T-helper 1 cell (primary cell): ENCODE measurements around the gene ACADVL.
A peak's percentile ranks its signal among the peaks of the same experiment; 100 is the strongest.
"Not testable (repeated sequence)": the region's sequence is repeated elsewhere in the genome, so short reads cannot be mapped to it uniquely, and the experiment has no call there.

Experiments
- DNase-seq, 5 donors: peaks; one replicate each; pipeline ENCODE4 v3.0.0-alpha.2; 2012 to 2020

The ACADVL gene

DNA sequence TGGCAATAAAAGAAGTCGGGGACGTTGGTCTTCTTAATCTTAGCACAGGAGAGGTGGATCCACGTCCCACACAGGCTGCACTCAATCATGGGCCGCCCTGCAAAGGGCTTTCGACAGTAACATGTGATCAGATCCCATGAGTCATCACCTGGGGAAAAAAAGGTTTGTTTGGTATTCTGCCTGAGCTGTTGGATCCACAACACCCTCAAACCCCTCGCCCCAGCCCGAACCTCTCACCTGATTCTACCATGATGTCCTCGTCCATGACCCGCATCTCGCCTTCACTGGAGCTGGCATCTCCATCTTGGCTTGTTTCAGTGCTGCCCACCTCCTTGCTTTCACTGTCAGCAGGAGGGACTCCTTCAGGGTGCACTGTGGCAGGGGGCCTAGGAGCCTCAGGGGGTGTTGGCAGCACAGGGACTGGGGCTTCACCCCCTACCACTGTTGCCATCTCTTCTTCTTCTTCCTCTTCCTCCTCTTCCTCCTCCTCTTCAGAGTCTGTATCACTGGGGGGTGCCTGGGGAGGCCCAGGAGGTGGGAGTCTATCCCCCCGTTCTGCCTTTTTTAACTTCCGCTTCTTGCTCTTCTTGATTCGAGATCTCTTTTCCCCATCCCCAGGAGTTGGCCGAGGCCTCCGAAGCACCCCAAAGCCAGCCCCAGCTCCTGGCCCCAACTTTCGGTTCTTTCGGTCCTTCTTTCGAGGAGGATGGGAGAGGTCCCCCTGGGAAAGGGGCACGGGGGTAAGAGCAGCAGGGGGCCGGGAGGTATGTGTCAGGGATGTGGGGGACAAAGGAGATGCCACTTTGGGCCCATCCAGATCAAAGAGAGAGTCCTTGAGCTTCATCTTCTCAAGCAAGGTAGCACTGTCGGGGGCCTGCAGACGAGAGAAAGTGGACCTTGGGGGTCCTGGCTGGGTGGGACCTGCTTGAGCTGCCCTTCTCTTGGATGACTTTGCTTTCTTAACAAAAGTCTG lies 16.2 kb downstream of the ACADVL start:
- no peak for DNase-seq

DNA sequence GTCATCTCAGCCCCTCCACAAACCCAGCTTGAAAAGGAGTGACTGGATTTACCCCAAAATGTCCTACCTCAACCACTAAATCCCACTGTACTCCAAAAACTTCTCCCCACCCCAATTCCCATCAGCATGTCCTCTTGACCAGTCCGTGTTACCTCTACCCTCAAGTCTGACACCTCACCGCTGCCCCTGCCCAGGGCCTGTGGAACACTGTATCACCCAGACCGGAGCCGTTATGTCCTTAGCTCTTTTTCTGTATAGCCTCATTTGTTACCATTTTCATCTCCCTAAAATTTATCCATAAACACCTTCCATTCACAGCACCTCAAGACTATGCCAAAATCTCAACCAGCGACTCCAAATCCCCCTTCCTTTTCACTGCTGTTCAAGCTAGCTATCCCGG lies 17.1 kb downstream of the ACADVL start:
- no peak for DNase-seq

DNA sequence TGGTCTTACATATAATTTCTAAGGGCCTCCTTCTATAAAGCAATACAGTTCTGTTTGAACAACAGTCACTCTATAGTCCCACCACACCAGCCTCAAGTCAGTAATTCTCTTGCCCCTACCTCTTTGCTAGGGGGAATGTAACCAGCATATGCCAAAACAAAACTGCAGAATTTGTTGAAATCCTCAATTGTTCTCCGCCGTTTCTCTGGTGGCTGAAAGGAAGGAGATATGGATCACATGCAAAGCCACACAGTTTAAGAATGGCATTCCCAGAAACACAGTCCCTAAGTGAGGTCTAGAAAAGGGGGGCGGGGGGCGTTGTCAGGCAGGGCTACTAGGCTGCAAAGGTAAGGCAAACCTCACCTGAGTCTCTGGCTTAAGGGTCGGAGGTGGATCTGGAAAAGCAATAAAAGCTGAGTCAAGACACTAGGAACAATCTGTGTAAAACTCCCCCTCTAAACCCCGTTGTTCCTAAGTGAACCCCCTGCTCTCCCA lies 17.6 kb downstream of the ACADVL start:
- DNase-seq, result no peak

DNA sequence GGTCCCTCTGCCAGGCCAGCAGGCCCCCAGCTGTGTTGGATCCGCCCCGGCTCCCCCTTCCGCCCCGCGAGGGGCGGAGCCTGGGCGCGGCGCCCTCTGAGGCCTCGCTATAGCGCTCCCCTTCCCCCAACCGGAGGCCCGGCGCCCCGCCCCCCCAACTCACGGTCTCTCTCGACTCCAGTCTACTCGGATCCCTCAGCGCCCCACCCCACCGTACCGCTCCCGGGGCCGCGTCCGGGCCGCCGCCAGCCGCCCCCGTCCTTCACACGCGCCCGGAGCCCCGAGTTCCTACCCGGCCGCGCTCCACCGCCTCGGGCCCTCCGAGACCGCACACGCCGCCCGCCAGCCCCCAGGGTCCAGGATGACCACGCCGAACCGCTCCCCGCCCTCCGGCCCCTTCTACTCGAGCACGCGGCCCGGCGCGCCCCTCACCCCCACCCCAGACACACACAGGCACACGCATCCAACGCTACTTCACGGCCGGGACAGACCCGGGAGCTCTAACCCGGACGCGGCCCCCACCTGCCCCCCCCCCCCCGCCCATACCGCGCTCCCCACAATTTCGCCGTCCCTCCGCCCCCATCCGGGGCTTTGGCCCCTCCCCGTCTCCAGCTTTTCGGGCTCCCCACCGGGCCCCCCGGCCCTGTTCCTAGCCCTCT lies 18.2 kb downstream of the ACADVL start:
- peak; percentile 61 to 82 (median 74) for DNase-seq

DNA sequence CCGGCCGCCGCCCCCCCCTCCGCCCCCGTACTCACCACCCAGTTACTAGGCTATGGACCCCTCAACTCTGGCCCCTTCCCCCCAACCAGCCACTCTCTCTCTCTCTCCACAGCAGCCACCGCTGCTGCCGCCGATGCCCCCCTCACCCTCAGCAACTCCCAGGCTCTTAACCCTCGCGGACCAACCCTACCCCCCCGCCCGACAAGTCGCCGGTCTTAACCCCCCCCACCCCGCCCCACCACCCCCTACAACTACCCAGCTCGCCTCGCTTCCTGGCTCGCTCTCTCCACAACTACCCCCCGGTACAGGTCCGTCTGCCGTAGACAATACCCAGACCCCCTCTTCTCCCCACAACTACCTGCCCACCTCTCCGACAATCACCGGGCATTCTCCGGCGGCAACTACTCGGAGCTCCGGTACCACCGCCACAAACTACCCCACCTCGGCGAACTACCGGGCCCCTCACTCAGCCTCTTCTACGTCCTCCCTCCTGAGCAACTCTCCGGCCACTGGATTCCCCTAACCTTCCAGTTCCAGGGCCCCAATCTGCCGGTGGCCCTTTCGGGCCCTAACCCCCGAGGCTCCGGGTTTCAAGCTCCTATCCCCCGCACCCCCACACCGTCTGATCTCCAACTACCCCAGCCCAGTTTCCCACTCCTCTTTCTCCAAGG lies 18.8 kb downstream of the ACADVL start:
- DNase-seq, result peak in 2 of 5 donors; percentile 32 to 47

DNA sequence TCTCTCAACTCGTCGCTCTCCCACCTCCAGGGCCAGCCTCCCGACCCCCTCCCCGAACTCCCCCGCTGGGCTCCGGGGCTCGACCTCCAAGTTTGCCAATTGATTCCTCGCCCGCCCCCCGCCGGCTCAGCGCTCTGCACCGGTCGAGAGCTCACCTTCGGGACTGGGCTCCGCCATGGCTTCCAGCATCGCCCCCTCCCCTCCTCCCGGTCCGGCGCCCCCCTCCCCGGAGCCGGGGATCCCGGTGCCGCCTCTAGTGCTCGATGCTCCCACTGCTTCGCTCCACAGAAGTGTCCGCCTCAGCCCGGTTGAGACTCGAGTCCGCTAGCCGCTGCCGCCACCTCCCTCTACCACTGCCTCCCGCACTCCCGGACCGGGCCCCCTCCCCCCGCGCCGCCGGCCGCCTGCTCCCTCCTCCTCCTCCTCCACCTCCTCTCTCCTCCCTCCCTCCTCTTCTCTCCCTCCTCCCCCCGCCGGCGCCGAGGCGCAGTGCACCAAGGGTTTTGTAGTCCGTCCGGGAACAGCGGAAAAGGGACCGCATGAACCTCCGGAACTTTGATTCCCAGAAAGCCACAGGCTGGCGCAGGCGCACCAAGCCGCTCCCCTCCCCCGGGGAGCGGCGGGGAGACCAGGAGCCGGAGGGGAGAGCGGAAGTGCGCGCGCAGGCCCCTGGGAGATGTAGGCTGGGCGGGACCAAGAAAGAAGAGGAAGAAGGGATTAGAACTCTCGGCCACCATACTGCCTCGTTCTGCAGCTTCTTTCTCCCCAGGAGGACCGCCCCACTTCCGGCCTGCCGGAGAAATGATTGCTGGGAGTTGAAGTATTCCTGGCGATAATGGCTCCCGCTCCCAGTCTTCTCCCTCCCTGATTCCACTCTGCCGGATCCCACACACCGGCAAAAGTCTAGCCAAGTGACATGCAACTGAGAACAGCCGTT lies 19.6 kb downstream of the ACADVL start, which contains the start of gene PHF23:
Gene PHF23, minus strand, starts transcription at position 367 of the 937 bp plus-strand sequence. Its CDS starts 178 bp downstream, at position 189.
- DNase-seq, result peak; percentile 94 to 100 (median 95)

DNA sequence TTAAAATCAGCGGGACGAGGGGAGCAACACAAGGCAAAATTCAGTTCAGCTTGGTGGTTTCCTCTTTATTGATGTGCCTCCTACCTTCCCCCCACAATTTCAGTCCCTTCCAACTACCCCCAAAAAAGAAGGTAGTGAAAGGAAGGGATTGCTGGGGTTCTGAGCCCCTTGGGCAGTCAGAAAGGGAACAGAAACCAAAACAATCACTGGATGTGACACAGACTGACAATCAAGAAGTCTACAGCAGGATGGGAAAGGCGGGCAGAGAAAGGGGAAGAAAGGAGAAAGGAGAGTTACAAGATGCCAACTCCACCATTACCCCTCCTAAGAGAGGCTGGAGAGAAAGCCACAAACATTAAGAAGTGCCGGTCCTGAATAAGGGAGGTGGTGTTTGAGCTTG lies 20.6 kb downstream of the ACADVL start:
- DNase-seq, result no peak

DNA sequence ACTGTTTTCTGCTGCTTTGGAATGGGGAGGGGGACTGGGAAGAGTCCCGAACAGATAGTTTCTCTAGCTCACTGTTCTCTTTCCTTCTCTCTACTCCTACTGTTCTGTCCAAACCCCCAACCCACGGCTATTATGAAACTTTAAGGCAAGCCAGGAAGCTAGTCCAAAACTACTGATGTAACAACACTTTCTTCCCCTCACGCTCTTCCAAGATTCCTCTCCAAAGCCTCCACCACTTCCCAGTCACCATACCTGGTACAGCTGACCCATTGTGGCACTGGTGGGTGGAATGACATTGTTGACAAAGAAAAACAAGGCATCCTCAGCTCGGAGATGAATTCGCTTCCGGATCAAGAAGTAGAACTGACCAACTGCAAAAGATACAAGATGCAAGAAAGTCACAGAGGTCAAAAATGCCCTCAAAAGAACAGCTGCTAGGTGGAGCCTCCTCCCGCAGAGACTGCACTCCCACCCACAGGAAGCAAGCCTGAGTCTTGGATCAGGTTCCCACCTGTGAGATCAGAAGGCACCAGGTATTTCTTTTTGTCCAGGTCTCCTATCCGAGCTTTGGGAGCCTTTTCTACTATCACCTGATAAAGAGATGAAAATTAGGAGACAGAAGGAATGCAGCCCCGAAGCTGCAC lies 21.5 kb downstream of the ACADVL start:
- no peak for DNase-seq

DNA sequence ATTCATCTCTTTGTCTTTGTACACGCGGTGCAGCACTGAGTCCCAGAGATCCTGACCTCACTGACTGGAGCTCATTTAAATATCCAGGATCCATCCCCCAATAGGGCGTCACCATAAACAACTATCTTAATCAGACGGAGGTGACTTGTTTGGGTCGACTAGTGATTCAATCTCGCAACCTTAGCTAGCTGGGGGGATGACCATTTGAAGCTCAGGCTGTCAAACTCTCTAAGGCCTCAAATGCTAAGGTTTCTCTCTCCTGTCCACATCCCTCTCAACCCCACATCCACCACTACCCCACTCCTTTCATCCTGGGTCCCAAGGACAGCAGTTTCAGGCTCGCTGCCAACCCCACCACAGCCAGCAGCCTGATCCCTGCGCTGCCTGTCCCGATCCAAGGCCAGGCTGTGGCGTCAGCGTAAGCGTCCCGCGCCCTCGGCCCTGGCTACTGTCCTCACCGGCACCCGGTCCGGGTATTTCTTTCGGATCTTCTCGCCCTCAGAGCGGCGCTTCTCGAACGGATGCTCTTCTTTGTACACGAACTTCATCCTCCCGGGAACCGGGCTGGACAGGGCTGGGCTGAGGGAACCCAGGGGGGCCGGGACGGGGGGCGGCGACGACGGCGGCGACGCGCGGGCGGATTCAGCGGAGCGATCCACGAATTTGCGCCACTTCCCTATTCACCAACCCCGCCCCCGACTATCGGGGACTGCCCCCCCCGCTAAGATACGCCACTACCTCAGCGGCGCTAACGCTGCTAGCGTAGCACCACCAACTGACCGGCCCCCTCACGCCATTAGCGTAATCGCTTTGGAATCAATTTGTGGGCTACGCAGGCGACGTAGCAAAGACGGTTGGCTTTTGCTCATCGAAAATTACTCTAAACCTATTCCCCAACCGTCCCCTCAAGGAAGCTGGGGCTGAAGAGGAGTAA lies 22.3 kb downstream of the ACADVL start, which contains the start of gene GABARAP:
Gene GABARAP, minus strand, starts transcription at position 667 of the 934 bp plus-strand sequence. Its CDS starts 119 bp downstream, at position 548.
- DNase-seq, result peak; percentile 80 to 94 (median 90)

DNA sequence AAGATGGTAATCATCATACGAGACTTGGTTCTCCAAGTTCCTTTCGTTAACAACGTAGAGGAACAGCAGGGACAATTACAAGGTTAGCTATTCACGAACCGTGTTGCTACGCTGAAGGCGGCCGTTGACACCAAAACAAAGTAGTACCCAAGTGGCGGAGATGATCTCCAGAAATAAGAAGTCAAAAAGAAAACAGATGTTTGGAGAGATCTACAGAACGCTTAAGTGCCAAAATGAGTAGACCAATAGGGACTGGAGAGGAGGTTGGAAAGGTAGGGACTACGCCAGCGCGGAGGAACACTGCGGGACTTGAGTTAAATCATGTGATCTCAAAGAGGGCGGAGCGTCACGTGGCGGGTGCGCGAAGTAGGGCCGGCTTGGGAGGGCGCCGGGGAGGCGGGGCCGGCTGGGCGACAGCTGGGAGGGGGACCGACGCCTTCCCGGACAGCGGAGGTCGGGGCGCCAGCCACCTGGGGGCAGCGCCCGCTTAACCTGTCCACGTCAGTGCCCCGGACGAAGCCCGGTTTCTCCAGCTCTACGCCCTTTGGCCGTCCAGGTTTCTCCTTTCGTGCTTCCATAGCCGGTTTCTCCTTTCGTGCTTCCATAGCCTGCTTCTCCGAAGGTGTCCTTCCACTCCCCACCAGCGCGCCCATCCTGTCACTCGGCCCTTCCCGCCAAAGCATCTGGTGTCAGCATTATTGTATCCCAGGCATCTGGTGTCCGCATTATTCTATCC lies 23.1 kb downstream of the ACADVL start:
- peak; percentile 90 to 96 (median 93) for DNase-seq

DNA sequence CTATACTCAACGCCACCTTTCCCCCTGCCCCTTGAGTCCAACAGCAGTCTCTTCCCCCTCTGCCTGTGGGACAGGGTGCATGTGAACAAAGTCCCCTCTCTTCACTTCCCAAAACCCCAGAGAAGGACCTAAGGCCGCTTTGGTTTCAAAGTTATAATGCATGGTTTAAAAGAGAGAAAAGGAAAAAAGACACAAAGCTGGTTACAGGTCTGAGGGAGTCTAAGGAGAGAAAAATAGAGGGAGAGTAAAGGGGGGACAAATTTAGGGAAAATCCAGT lies 23.7 kb downstream of the ACADVL start:
- DNase-seq, result no peak

DNA sequence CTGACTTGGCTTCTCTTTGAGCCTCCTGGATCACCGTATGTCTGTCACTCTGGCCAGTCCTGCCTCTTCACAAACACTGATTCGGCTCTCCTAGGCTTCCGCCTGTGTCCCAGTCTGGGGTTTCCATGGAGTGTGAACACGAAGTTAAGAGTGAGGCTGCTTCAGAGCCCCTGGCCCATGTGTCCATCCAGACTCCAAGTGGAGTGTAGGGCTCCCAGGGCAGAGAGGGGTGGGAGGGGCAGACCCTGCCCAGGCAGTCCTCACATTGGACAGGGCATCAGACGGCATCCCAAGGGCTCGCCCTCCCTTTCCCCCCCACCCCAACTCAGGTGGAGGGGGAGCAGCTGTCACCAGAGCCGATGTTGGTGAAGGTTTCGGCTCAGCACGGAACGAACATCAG lies 24.1 kb downstream of the ACADVL start:
- DNase-seq, result not testable (repeated sequence)

DNA sequence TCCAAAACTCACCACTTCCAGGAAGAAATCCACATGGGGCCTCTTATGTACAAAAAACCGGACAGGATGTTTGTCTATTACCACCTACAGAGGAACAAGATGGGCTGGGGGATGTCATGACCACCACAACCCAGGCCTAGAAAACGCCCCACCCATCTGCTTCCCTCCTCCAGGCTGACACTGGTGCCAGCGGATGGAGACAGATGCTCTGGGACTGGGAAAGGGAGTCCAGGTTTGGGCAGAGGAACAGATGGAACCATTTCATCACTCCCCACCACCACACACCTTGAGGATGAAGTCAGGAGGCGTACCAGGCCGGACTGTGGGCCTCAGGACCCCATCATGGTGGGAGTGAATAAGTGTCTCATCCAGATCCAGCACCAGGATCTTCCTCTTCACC lies 27.0 kb downstream of the ACADVL start:
- no peak for DNase-seq

DNA sequence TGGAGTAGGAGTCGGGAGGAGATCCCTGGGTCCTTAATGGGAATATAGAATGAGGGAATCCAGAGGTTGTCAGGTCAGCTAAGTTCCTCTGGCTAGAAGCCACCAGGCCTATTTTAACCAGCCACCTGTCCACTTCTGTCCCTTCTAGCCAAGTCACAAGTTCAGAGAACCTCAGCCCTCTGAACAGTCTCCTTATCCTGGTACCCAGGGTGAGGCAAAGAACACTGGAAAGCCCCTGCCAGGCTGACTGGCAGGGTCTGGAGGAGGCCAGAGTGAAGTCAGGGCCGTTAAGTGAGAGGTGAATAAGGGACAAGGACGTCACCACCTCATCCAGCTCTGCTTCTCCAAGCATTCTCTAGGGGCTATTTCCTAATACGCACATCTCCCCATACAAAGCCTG lies 29.1 kb downstream of the ACADVL start:
- no peak for DNase-seq

DNA sequence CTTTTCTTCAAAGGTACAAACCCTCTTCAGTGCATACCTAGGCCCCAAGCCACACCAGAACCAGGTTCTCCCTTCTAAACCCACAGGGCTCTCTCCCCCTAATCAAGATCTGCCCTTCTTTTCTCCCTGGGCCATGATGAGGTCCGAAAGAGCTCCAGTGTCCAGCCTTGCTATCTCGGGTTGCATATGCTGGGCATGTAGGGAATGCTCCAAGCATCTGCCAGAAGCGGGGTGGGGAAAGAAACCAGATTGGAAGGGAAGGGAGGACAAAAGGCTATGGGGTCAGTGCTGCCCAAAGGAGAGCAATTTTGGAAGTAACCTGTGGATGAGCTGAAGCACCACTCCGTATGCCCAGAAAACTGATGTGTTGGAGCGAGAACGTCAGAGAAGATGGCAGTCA lies 29.5 kb downstream of the ACADVL start:
- DNase-seq, result no peak

DNA sequence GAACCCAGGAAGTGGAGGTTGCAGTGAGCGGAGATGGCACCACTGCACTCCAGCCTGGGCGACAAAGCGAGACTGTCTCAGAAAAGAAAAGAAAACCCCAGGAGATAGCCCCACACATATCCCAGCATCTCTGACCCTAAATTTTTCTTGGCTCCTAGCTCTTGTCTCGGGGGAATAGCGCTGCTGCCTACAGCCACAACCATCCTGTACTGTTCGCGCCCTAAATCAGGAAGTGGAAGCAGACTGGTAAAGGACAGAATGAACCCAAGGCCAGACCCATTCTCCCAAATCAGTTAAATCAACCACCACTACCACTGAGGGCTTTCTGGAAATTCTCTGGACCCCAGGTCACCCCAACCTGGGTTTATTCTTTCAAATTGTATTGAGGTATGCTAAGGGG lies 30.1 kb downstream of the ACADVL start:
- DNase-seq, result no peak

DNA sequence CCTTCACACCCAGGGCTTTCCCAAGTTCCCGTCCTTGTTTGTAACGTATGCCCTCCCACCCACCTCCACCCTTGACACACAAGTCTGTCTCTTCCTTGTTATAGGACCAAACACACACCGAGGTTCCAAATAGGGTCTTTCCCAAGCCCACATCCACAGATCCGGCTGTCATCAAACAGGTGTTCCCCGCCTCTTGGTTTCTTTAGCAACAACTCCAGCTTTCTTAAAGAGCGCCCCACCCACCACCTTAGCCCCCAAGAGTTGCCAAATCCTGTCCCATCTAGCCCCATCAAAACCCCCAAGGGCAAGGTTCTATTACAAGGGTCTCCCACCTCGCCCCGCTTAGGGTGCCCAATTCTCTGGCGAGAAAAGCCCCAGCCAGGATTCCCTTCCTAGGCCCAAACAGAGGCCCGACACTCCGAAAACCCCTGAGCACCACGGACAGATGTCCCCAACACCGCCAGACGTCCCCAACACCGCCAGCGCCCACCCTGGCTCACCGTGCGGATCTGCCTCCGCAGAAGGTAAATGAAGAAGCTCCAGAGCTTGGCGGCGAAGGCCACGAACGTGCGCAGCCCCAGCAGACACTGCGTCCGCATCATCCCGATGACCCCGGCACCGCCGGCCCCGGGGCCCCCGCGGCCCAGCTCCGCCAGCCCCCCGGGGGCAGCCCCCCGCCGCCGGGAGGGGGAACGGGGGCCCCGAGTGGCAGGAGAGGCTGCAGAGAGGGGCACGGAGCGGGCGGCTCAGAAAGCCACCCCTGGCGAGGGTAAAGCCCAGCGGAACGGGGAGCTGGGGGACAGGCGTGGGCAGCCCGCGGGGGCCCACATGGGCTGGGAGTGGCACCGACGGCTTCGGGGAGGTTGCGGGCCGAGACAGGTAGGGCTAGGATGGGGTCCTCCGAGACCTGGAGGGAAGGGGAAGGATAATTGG lies 31.2 kb downstream of the ACADVL start:
- DNase-seq, result no peak

DNA sequence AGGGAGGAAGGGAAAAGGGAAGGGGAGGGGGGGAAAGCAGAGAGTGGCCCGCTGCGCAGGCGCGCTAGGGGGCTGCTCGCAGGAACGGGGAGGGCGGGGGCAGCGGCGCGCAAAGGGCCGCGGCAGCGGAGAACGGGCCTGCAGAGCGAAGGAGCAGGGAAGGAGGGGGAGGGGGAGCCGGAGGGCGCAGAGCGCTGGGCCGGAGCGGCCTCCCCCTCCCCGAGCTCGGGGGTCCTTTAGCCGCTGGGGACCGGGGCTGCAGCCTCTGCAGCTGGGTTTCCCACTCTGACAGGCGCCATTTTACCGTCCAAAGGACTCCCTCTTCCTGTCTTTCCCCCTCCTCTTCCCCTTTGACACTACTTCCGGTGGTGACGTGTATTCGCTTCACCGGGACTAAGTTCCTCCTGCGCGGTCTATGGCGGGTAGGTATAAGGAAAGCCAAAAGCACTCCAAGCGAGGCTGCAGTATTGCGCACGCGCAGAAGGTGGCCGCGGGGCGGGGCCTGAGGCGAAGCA lies 32.0 kb downstream of the ACADVL start, which contains the start of gene CTDNEP1:
Gene CTDNEP1, minus strand, starts transcription at position 74 of the 515 bp plus-strand sequence. CDS start 438 bp downstream, outside the sequence.
- DNase-seq, result peak; percentile 96 to 99 (median 98)
